Measurements from ENCODE around the gene ELMO3. TPM values are rescaled to one million over a fixed set of nuclear protein-coding genes. Genes with fewer than 3 reads are reported as not detected.

ELMO3 gene
- total RNA-seq, 2 experiments from 2014 or later, result 7.6 to 7.8 TPM

- no TSS peak for BruUV-seq (replicated peaks)
- TF ChIP-seq EZH2phosphoT487 (IDR thresholded peaks at IDR 0.05; ENCODE audit: borderline replicate concordance, low read depth, low read length) (no peak), CTCF (conservative IDR thresholded peaks at IDR 0.05; ENCODE audit: low read length) (no peak)
- H3K4me1 ChIP-seq (ENCODE audit: insufficient read depth, low read length, poor library complexity, severe bottlenecking), result peaks cover 8% of the 10 kb centered on the region
- no peaks in the 10 kb centered on the region for H3K36me3 ChIP-seq (ENCODE audit: insufficient read depth, low read length)
- H3K4me2 ChIP-seq (ENCODE audit: low read length), result no peak overlapping the region
- intact Hi-C loops (cut with micrococcal nuclease; ENCODE audit: unreplicated experiment), result no loop called here
- no peak overlapping the region for H3K27ac ChIP-seq (ENCODE audit: low read depth, low read length, poor library complexity, severe bottlenecking)
- no peak overlapping the region for H3K4me3 ChIP-seq (ENCODE audit: low read depth, low read length, poor library complexity, severe bottlenecking)
- no peaks in the 10 kb centered on the region for H4K20me1 ChIP-seq (ENCODE audit: insufficient read depth, low read length)
- no peak overlapping the region for H2AFZ ChIP-seq (ENCODE audit: low read length)
- no peaks in the 10 kb centered on the region for H3K79me2 ChIP-seq (ENCODE audit: insufficient read depth, low read depth, low read length)
- H3K9me2 ChIP-seq (ENCODE audit: insufficient read depth, low read length), result no peaks in the 10 kb centered on the region
- no peaks in the 10 kb centered on the region for H3K9me3 ChIP-seq (ENCODE audit: low read length)
- POLR2A ChIA-PET, result no interaction called here
- CTCF ChIA-PET (ENCODE audit: unreplicated experiment), result interaction anchor here (0.6 to 0.7 kb wide), 2 partner anchors 27 to 79 kb away, joined by 3 read pairs; no protein-coding TSS in a partner anchor
- DNase-seq (ENCODE audit: low spot score), result no peak
These were observed 33.5 kb upstream of the ELMO3 start for GRCh38 chr16:67165121-67166078.

- Histone ChIP-seq H2AFZ (ENCODE audit: low read length) (no peak overlapping the region), H3K9me3 (ENCODE audit: low read length) (no peaks in the 10 kb centered on the region), H3K9me2 (ENCODE audit: insufficient read depth, low read length) (no peaks in the 10 kb centered on the region), H3K4me1 (ENCODE audit: insufficient read depth, low read length, poor library complexity, severe bottlenecking) (peaks cover 12% of the 10 kb centered on the region), H3K79me2 (ENCODE audit: insufficient read depth, low read depth, low read length) (no peaks in the 10 kb centered on the region), H3K36me3 (ENCODE audit: insufficient read depth, low read length) (no peaks in the 10 kb centered on the region), H3K4me2 (ENCODE audit: low read length) (no peak overlapping the region), H3K27ac (ENCODE audit: low read depth, low read length, poor library complexity, severe bottlenecking) (no peak overlapping the region), H4K20me1 (ENCODE audit: insufficient read depth, low read length) (no peaks in the 10 kb centered on the region), H3K4me3 (ENCODE audit: low read depth, low read length, poor library complexity, severe bottlenecking) (no peak overlapping the region)
- ChIA-PET POLR2A (no interaction called here), CTCF (ENCODE audit: unreplicated experiment) (interaction anchor here (0.6 kb wide), 1 partner anchor 78 kb away, joined by 3 read pairs; no protein-coding TSS in a partner anchor)
- intact Hi-C loops (cut with micrococcal nuclease; ENCODE audit: unreplicated experiment), result no loop called here
- BruUV-seq (replicated peaks), result no TSS peak
- no peak for TF ChIP-seq CTCF (conservative IDR thresholded peaks at IDR 0.05; ENCODE audit: low read length)
- no peak for TF ChIP-seq EZH2phosphoT487 (IDR thresholded peaks at IDR 0.05; ENCODE audit: borderline replicate concordance, low read depth, low read length)
- DNase-seq (ENCODE audit: low spot score), result no peak
These were observed 32.8 kb upstream of the ELMO3 start for GRCh38 chr16:67166110-67166547.
